Osteocyte (in vitro differentiated cells): Measurements from ENCODE around the gene DOCK8. TPM values are rescaled to one million over a fixed set of nuclear protein-coding genes. Genes with fewer than 3 reads are reported as not detected.

ENCODE experiments used
- DNase-seq: peaks from one replicate; pipeline ENCODE4 v3.0.0; 2021; ENCODE audit warnings: mixed read lengths; ENCODE audit not compliant: unreplicated experiment; ENCODE audit errors: extremely low spot score
- H3K27ac Mint-ChIP-seq: one replicate; pipeline ENCODE4 v1.8.0; 2021; ENCODE audit warnings: mild to moderate bottlenecking, mixed read lengths; ENCODE audit not compliant: unreplicated experiment
- H3K27me3 Mint-ChIP-seq: one replicate; pipeline ENCODE4 v1.8.0; 2021; ENCODE audit warnings: mixed read lengths; ENCODE audit not compliant: unreplicated experiment
- H3K36me3 Mint-ChIP-seq: one replicate; pipeline ENCODE4 v1.8.0; 2021; ENCODE audit warnings: mixed read lengths; ENCODE audit not compliant: unreplicated experiment
- H3K4me1 Mint-ChIP-seq: one replicate; pipeline ENCODE4 v1.8.0; 2021; ENCODE audit warnings: mixed read lengths; ENCODE audit not compliant: unreplicated experiment
- H3K4me3 Mint-ChIP-seq: one replicate; pipeline ENCODE4 v1.8.0; 2021; ENCODE audit warnings: mild to moderate bottlenecking, moderate library complexity, mixed read lengths; ENCODE audit not compliant: unreplicated experiment
- H3K9me3 Mint-ChIP-seq: one replicate; pipeline ENCODE4 v1.8.0; 2021; ENCODE audit warnings: mixed read lengths; ENCODE audit not compliant: unreplicated experiment
- total RNA-seq: library from RNA; stranded (reverse); gene quantifications from 2 replicates; pipeline ENCODE4 v1.2.1, GENCODE V29; 2021
- TF ChIP-seq, protein P1 (sequence below): fragments of 200-600 bp; sonication (generic); IDR thresholded peaks from 2 replicates; pipeline ENCODE4 v1.5.0; 2021; ENCODE audit warnings: antibody characterized with exemption, mild to moderate bottlenecking, moderate library complexity

Gene DOCK8
- total RNA-seq, 1 donor from 2014 or later = not detected

DNA sequence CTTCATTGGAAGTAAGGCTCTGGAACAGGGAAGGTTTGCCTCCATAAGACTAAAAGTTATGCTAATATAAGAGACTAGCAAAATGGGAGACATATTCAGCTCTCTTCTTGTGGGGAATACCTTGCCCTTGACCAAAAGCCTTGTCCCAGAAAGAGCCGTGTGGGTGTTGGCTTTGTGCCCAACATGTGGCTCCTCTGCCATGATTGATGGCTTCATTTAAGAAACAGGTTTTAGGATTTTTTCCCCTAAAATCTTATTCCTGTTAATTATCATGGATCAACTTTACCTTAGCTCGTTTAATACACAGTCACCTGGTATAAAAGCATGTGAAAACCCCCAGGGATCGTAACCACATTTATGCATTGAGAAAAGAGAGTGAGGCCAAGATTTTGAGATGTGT lies 38.9 kb downstream of the DOCK8 start:
- H3K27ac Mint-ChIP-seq = no peak overlapping the region
- no peaks in the 10 kb centered on the region for H3K4me1 Mint-ChIP-seq
- TF ChIP-seq, protein P1, sequence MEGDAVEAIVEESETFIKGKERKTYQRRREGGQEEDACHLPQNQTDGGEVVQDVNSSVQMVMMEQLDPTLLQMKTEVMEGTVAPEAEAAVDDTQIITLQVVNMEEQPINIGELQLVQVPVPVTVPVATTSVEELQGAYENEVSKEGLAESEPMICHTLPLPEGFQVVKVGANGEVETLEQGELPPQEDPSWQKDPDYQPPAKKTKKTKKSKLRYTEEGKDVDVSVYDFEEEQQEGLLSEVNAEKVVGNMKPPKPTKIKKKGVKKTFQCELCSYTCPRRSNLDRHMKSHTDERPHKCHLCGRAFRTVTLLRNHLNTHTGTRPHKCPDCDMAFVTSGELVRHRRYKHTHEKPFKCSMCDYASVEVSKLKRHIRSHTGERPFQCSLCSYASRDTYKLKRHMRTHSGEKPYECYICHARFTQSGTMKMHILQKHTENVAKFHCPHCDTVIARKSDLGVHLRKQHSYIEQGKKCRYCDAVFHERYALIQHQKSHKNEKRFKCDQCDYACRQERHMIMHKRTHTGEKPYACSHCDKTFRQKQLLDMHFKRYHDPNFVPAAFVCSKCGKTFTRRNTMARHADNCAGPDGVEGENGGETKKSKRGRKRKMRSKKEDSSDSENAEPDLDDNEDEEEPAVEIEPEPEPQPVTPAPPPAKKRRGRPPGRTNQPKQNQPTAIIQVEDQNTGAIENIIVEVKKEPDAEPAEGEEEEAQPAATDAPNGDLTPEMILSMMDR = no peak
- peaks cover 2% of the 10 kb centered on the region for H3K27me3 Mint-ChIP-seq
- no peaks in the 10 kb centered on the region for H3K36me3 Mint-ChIP-seq
- no peak overlapping the region for H3K4me3 Mint-ChIP-seq
- no peak for DNase-seq
- H3K9me3 Mint-ChIP-seq = no peaks in the 10 kb centered on the region

DNA sequence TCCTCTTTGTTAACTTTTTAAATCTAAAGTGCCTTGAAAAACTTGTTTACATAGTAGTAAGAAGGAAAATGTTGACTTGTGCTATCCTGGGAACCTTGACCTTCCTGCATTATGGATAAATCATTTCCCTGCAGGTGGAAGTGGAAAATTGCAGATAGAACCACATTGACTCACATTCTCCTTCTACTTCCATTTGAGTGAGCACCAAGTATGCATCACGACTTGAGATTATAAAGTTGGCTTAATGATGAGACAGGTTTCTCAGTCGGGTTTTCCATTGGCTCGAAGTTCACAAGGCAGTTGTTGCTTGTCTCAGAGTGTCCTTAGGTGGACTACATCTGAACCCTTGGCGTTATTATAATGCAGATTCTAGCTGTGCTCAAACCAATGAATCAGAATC lies 39.9 kb downstream of the DOCK8 start:
- no peak overlapping the region for H3K27ac Mint-ChIP-seq
- no peaks in the 10 kb centered on the region for H3K36me3 Mint-ChIP-seq
- DNase-seq = no peak
- TF ChIP-seq, protein P1 = no peak
- H3K9me3 Mint-ChIP-seq = no peaks in the 10 kb centered on the region
- no peak overlapping the region for H3K4me3 Mint-ChIP-seq
- H3K27me3 Mint-ChIP-seq = peaks cover 2% of the 10 kb centered on the region
- no peaks in the 10 kb centered on the region for H3K4me1 Mint-ChIP-seq

DNA sequence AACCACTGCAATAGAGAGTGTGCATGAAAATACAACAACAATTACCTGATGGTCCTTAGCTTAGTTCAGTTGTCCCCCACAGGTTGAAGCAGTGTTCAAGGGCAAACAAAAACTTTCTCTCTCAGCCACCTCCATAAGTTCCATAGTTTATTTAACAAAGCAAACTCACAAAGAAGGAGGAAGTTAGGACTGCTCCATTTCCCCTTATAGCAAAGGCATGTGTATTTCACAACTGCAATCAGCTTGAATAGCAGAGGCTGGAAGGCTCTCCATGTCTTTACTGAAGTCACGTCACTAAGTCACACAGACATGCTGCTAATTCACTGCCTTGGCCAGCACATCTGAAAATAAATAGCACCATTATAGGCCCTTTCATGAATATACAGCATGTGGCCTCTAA lies 43.3 kb downstream of the DOCK8 start:
- Mint-ChIP-seq H3K4me1 (no peaks in the 10 kb centered on the region), H3K4me3 (no peak overlapping the region), H3K36me3 (no peaks in the 10 kb centered on the region), H3K27ac (no peak overlapping the region), H3K9me3 (no peaks in the 10 kb centered on the region), H3K27me3 (peaks cover 6% of the 10 kb centered on the region)
- TF ChIP-seq, protein P1 = no peak
- DNase-seq = no peak

GRCh38 chr9:259405-260404 lies 45.0 kb downstream of the DOCK8 start:
- TF ChIP-seq, protein P1 = no peak
- no peak for DNase-seq
- Mint-ChIP-seq H3K36me3 (no peaks in the 10 kb centered on the region), H3K4me1 (no peaks in the 10 kb centered on the region), H3K4me3 (no peak overlapping the region), H3K27me3 (peaks cover 4% of the 10 kb centered on the region), H3K27ac (no peak overlapping the region), H3K9me3 (no peaks in the 10 kb centered on the region)

DNA sequence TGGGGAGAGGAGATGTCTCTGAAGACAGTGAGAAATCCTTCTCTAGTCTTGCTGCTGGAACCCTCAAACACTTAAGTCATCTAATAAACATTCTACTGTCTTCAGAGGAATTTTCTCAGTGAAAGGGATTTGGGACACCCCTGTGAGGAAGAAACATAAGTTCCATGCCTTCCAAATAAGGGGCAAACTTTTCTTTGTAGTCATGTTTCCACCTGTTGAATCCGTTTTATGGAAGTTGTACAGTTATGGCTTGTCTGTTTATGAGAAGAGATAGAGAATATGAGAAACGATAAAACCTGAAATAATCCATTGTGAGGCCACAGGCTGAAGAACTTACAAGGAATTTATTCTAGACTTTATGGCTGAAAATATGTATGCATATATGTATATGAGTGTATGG lies 49.6 kb downstream of the DOCK8 start:
- no peak overlapping the region for H3K27ac Mint-ChIP-seq
- no peaks in the 10 kb centered on the region for H3K36me3 Mint-ChIP-seq
- DNase-seq = no peak
- no peaks in the 10 kb centered on the region for H3K4me1 Mint-ChIP-seq
- TF ChIP-seq, protein P1 = no peak
- H3K9me3 Mint-ChIP-seq = no peaks in the 10 kb centered on the region
- H3K4me3 Mint-ChIP-seq = no peak overlapping the region
- H3K27me3 Mint-ChIP-seq = peaks cover 4% of the 10 kb centered on the region
